SK-N-SH treated with all-trans-retinoic acid at 6 μM for 48 hours (cell line): ENCODE data around the gene PAXX.

Source experiments
- ARNTL ChIP-seq: fragments of 450-650 bp; formaldehyde crosslinking; IDR thresholded peaks from 2 replicates; pipeline ENCODE4 v1.5.0; 2020; ENCODE audit warnings: low read depth, mild to moderate bottlenecking, moderate library complexity, borderline replicate concordance
- CSRNP3 ChIP-seq: fragments of 250-450 bp; sonication (Bioruptor Pico); IDR thresholded peaks from 2 replicates; pipeline ENCODE4 v1.5.1; 2021; ENCODE audit warnings: mild to moderate bottlenecking, moderate library complexity
- ESRRG ChIP-seq: fragments of 250-450 bp; sonication (Bioruptor Pico); IDR thresholded peaks from 2 replicates; pipeline ENCODE4 v1.6.1; 2021; ENCODE audit warnings: mild to moderate bottlenecking
- PATZ1 ChIP-seq: fragments of 250-450 bp; sonication (Bioruptor Pico); IDR thresholded peaks from 2 replicates; pipeline ENCODE4 v1.8.0; 2020; ENCODE audit warnings: mild to moderate bottlenecking, moderate library complexity, borderline replicate concordance
- TCF4 ChIP-seq: fragments of 250-450 bp; sonication (Bioruptor Pico); IDR thresholded peaks from 2 replicates; pipeline ENCODE4 v1.8.0; 2021; ENCODE audit warnings: mild to moderate bottlenecking, moderate library complexity, borderline replicate concordance
- TOX ChIP-seq: fragments of 250-450 bp; sonication (Bioruptor Pico); IDR thresholded peaks from 2 replicates; pipeline ENCODE4 v1.8.0; 2021; ENCODE audit warnings: mild to moderate bottlenecking, moderate library complexity, borderline replicate concordance
- TSHZ2 ChIP-seq: fragments of 250-450 bp; sonication (Bioruptor Pico); IDR thresholded peaks from 2 replicates; pipeline ENCODE4 v1.5.0; 2020; ENCODE audit warnings: mild to moderate bottlenecking, moderate library complexity
- ZFP3 ChIP-seq: fragments of 250-450 bp; sonication (Bioruptor Pico); IDR thresholded peaks from 2 replicates; pipeline ENCODE4 v1.5.0; 2020; ENCODE audit warnings: mild to moderate bottlenecking, moderate library complexity
- ZNF8 ChIP-seq: fragments of 450-650 bp; formaldehyde crosslinking; IDR thresholded peaks from 2 replicates; pipeline ENCODE4 v1.5.0; 2020; ENCODE audit warnings: mild to moderate bottlenecking, moderate library complexity

- TF ChIP-seq TCF4 (CRISPR knock-in tag) (no peak), TSHZ2 (no peak), ESRRG (CRISPR knock-in tag) (no peak), ARNTL (no peak), TOX (CRISPR knock-in tag) (no peak), ZNF8 (CRISPR knock-in tag) (no peak), CSRNP3 (CRISPR knock-in tag) (no peak), ZFP3 (CRISPR knock-in tag) (no peak), PATZ1 (CRISPR knock-in tag) (no peak)
Observed at GRCh38 chr9:136949239-136949816, 42.9 kb upstream of the PAXX start.
